ENCODE results near the gene C12orf42.

DNA sequence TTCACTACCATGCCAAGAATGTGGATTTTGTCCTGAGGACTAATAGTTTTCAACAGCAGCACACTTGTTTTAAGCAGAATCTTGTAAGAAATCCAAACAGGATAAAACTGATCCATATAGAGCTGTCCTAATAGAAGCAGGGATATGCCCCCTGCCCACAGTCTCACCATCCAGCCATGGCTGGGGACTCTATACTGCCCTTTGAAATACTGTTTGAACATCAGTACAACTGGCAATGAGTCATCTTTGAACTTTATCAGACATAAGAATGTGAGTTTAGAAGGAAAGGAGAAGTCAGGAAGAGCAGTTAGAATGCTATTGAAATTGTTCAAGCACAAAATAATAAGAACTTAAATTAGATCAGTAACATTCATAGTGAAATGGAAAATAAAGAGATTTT is 3.8 kb upstream of the C12orf42 start:
- TF ChIP-seq POLR2AphosphoS5 (IDR thresholded peaks at IDR 0.05; ENCODE audit: low read depth) (no peak), GABPA (IDR thresholded peaks at IDR 0.05; ENCODE audit: low read depth) (no peak), SPI1 (IDR thresholded peaks at IDR 0.05; ENCODE audit: borderline replicate concordance, low read depth) (no peak)
- TF ChIP-seq, protein P1, sequence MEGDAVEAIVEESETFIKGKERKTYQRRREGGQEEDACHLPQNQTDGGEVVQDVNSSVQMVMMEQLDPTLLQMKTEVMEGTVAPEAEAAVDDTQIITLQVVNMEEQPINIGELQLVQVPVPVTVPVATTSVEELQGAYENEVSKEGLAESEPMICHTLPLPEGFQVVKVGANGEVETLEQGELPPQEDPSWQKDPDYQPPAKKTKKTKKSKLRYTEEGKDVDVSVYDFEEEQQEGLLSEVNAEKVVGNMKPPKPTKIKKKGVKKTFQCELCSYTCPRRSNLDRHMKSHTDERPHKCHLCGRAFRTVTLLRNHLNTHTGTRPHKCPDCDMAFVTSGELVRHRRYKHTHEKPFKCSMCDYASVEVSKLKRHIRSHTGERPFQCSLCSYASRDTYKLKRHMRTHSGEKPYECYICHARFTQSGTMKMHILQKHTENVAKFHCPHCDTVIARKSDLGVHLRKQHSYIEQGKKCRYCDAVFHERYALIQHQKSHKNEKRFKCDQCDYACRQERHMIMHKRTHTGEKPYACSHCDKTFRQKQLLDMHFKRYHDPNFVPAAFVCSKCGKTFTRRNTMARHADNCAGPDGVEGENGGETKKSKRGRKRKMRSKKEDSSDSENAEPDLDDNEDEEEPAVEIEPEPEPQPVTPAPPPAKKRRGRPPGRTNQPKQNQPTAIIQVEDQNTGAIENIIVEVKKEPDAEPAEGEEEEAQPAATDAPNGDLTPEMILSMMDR (IDR thresholded peaks at IDR 0.05; ENCODE audit: insufficient read depth, low read length), result no peak
- TF ChIP-seq, protein P2, sequence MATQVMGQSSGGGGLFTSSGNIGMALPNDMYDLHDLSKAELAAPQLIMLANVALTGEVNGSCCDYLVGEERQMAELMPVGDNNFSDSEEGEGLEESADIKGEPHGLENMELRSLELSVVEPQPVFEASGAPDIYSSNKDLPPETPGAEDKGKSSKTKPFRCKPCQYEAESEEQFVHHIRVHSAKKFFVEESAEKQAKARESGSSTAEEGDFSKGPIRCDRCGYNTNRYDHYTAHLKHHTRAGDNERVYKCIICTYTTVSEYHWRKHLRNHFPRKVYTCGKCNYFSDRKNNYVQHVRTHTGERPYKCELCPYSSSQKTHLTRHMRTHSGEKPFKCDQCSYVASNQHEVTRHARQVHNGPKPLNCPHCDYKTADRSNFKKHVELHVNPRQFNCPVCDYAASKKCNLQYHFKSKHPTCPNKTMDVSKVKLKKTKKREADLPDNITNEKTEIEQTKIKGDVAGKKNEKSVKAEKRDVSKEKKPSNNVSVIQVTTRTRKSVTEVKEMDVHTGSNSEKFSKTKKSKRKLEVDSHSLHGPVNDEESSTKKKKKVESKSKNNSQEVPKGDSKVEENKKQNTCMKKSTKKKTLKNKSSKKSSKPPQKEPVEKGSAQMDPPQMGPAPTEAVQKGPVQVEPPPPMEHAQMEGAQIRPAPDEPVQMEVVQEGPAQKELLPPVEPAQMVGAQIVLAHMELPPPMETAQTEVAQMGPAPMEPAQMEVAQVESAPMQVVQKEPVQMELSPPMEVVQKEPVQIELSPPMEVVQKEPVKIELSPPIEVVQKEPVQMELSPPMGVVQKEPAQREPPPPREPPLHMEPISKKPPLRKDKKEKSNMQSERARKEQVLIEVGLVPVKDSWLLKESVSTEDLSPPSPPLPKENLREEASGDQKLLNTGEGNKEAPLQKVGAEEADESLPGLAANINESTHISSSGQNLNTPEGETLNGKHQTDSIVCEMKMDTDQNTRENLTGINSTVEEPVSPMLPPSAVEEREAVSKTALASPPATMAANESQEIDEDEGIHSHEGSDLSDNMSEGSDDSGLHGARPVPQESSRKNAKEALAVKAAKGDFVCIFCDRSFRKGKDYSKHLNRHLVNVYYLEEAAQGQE (IDR thresholded peaks at IDR 0.05; ENCODE audit: insufficient replicate concordance, low read depth), result no peak
